ENCODE data around the gene BIK.

DNA sequence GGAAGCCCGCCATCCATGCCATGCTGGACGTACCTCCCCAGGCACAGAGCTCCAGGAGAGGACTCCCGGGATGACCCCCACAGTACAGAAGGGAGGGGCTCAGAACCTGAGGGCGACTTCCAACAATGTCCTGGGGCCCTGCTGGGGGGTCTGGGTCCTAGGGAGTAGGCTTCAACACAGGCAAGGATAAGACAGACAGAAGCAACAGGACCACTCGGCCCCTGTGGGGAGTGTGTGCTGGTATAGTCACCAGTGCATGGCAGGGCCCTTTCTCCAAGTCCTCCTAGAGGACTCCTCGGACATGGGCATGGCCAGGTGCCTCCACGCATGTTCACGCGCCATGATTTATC lies 59.6 kb downstream of the BIK start:
- no peak for TF ChIP-seq CTCF (conservative IDR thresholded peaks at IDR 0.05; ENCODE audit: low read depth, low read length)
- no peak for TF ChIP-seq EZH2 (IDR thresholded peaks at IDR 0.05; ENCODE audit: borderline replicate concordance, low read depth, low read length, poor library complexity, severe bottlenecking)
